WTC11 (cell line): ENCODE results near the gene ZFY. TPM values are rescaled to one million over a fixed set of nuclear protein-coding genes. Genes with fewer than 3 reads are reported as not detected.

ENCODE experiments used
- ATAC-seq: fragments of 200-7000 bp; cut with Tn5 transposase; 2 replicates; pipeline ENCODE4 v1.10.0; 2021; ENCODE audit warnings: mild to moderate bottlenecking, moderate library complexity
- CTCF ChIA-PET: fragments of 300-600 bp; sonication (Branson Sonifier 250); formaldehyde crosslinking; loops from one replicate; lab custom pipeline; 2021; ENCODE audit warnings: antibody characterized with exemption; lab: Charles Lee
- POLR2A ChIA-PET: fragments of 350-600 bp; sonication (Branson Sonifier 250); formaldehyde crosslinking; loops from one replicate; lab custom pipeline; 2021; ENCODE audit warnings: antibody characterized with exemption; lab: Charles Lee
- DNase-seq: peaks from one replicate; pipeline ENCODE4 v3.0.0; 2021; ENCODE audit warnings: low spot score
- H3K27ac Mint-ChIP-seq: 2 replicates; pipeline ENCODE4 v1.8.0; 2021; ENCODE audit warnings: mixed read lengths
- H3K27me3 Mint-ChIP-seq: 2 replicates; pipeline ENCODE4 v1.8.0; 2021; ENCODE audit warnings: low read depth, mild to moderate bottlenecking, moderate library complexity, mixed read lengths
- H3K36me3 Mint-ChIP-seq: 2 replicates; pipeline ENCODE4 v1.8.0; 2021; ENCODE audit warnings: mixed read lengths
- H3K4me1 Mint-ChIP-seq: 2 replicates; pipeline ENCODE4 v1.8.0; 2022; ENCODE audit warnings: mixed read lengths
- H3K4me3 Mint-ChIP-seq: 2 replicates; pipeline ENCODE4 v1.8.0; 2021; ENCODE audit warnings: mild to moderate bottlenecking, moderate library complexity, mixed read lengths
- H3K9me3 Mint-ChIP-seq: 2 replicates; pipeline ENCODE4 v1.8.0; 2021; ENCODE audit warnings: mixed read lengths
- ATF3 ChIP-seq: sonication (generic); formaldehyde crosslinking; conservative IDR thresholded peaks from 2 replicates; pipeline ENCODE4 v1.8.1; 2022; ENCODE audit warnings: mild to moderate bottlenecking, missing genetic modification reagents
- ATF6 ChIP-seq: sonication (generic); formaldehyde crosslinking; IDR thresholded peaks from 2 replicates; pipeline ENCODE4 v1.8.1; 2023; ENCODE audit warnings: mild to moderate bottlenecking, missing genetic modification reagents
- E2F5 ChIP-seq: sonication (generic); formaldehyde crosslinking; IDR thresholded peaks from 2 replicates; pipeline ENCODE4 v1.8.1; 2022; ENCODE audit warnings: mild to moderate bottlenecking, moderate library complexity, missing genetic modification reagents
- ELF4 ChIP-seq: sonication (generic); formaldehyde crosslinking; IDR thresholded peaks from 2 replicates; pipeline ENCODE4 v1.8.1; 2022; ENCODE audit warnings: low read depth, mild to moderate bottlenecking, moderate library complexity, missing genetic modification reagents
- HMGA2 ChIP-seq: fragments of 250-450 bp; sonication (Bioruptor Pico); IDR thresholded peaks from 2 replicates; pipeline ENCODE4 v1.4.0; 2021; ENCODE audit warnings: mild to moderate bottlenecking, moderate library complexity
- HMGXB4 ChIP-seq: sonication (generic); formaldehyde crosslinking; IDR thresholded peaks from 2 replicates; pipeline ENCODE4 v1.8.1; 2023; ENCODE audit warnings: mild to moderate bottlenecking, moderate library complexity, missing genetic modification reagents
- MAX ChIP-seq: sonication (generic); formaldehyde crosslinking; IDR thresholded peaks from 2 replicates; pipeline ENCODE4 v1.8.0; 2022; ENCODE audit warnings: mild to moderate bottlenecking, missing genetic modification reagents
- NFYB ChIP-seq: sonication (generic); formaldehyde crosslinking; conservative IDR thresholded peaks from 2 replicates; pipeline ENCODE4 v1.8.0; 2022; ENCODE audit warnings: low read depth, missing genetic modification reagents
- NR1H2 ChIP-seq: sonication (generic); formaldehyde crosslinking; IDR thresholded peaks from 2 replicates; pipeline ENCODE4 v1.9.0; 2021; ENCODE audit warnings: mild to moderate bottlenecking, moderate library complexity, missing genetic modification reagents
- NR3C1 ChIP-seq: sonication (generic); formaldehyde crosslinking; conservative IDR thresholded peaks from 2 replicates; pipeline ENCODE4 v1.8.1; 2023; ENCODE audit warnings: low read depth, mild to moderate bottlenecking, missing genetic modification reagents
- RELA ChIP-seq: sonication (generic); formaldehyde crosslinking; IDR thresholded peaks from 2 replicates; pipeline ENCODE4 v1.8.1; 2022; ENCODE audit warnings: missing genetic modification reagents, mild to moderate bottlenecking, borderline replicate concordance
- SMAD3 ChIP-seq: sonication (generic); formaldehyde crosslinking; IDR thresholded peaks from 2 replicates; pipeline ENCODE4 v1.8.0; 2022; ENCODE audit warnings: missing genetic modification reagents, mild to moderate bottlenecking, borderline replicate concordance
- SMAD4 ChIP-seq: sonication (generic); formaldehyde crosslinking; IDR thresholded peaks from 2 replicates; pipeline ENCODE4 v1.8.0; 2022; ENCODE audit warnings: mild to moderate bottlenecking, missing genetic modification reagents
- SOX15 ChIP-seq: fragments of 250-450 bp; sonication (Bioruptor Pico); IDR thresholded peaks from 2 replicates; pipeline ENCODE4 v1.9.0; 2021; ENCODE audit warnings: mild to moderate bottlenecking
- TEAD4 ChIP-seq: sonication (generic); formaldehyde crosslinking; IDR thresholded peaks from 2 replicates; pipeline ENCODE4 v1.8.0; 2022; ENCODE audit warnings: mild to moderate bottlenecking, missing genetic modification reagents
- ZBTB21 ChIP-seq: sonication (generic); formaldehyde crosslinking; IDR thresholded peaks from 2 replicates; pipeline ENCODE4 v1.8.1; 2023; ENCODE audit warnings: mild to moderate bottlenecking, missing genetic modification reagents, borderline replicate concordance
- ZNF121 ChIP-seq: sonication (generic); formaldehyde crosslinking; IDR thresholded peaks from 2 replicates; pipeline ENCODE4 v1.8.0; 2023; ENCODE audit warnings: missing genetic modification reagents
- ZNF219 ChIP-seq: sonication (generic); formaldehyde crosslinking; IDR thresholded peaks from 2 replicates; pipeline ENCODE4 v1.8.0; 2023; ENCODE audit warnings: missing genetic modification reagents, mild to moderate bottlenecking, borderline replicate concordance
- ZNF396 ChIP-seq: fragments of 250-450 bp; sonication (Bioruptor Pico); IDR thresholded peaks from 2 replicates; pipeline ENCODE4 v1.8.0; 2021; ENCODE audit warnings: mild to moderate bottlenecking, moderate library complexity, borderline replicate concordance
- ZNF416 ChIP-seq: fragments of 250-450 bp; sonication (Bioruptor Pico); IDR thresholded peaks from 2 replicates; pipeline ENCODE4 v1.9.0; 2021; ENCODE audit warnings: mild to moderate bottlenecking, inconsistent platforms
- ZNF423 ChIP-seq: fragments of 250-450 bp; sonication (Bioruptor Pico); IDR thresholded peaks from 2 replicates; pipeline ENCODE4 v2.1.2; 2022; ENCODE audit warnings: mild to moderate bottlenecking, moderate library complexity
- ZNF425 ChIP-seq: fragments of 250-450 bp; sonication (Bioruptor Pico); conservative IDR thresholded peaks from 2 replicates; pipeline ENCODE4 v1.9.0; 2021; ENCODE audit warnings: mild to moderate bottlenecking
- total RNA-seq: library from RNA; stranded (reverse); gene quantifications from 3 replicates; pipeline ENCODE4 v1.2.3, GENCODE V29; 2021

Gene ZFY
- total RNA-seq, 1 experiment from 2014 or later: 6.0 TPM

- TF ChIP-seq SMAD3 (no peak), SOX15 (CRISPR knock-in tag) (no peak), NR1H2 (CRISPR knock-in tag) (no peak), ZNF121 (CRISPR knock-in tag) (no peak), ELF4 (CRISPR knock-in tag) (no peak)
Observed at GRCh38 chrY:3002680-3003515, 67.7 kb downstream of the ZFY start (continued).

GRCh38 chrY:3003516-3003830 lies 68.3 kb downstream of the ZFY start:
- Mint-ChIP-seq H3K4me3 (peak overlapping the region; percentile 35), H3K4me1 (peaks cover 33% of the 10 kb centered on the region)

More at GRCh38 chrY:3003516-3003830, 68.3 kb downstream of the ZFY start:
- Mint-ChIP-seq H3K36me3 (no peaks in the 10 kb centered on the region), H3K27me3 (no peaks in the 10 kb centered on the region; the same call in 1 of the 2 replicates), H3K27ac (peak overlapping the region; percentile 86), H3K9me3 (peaks cover 5% of the 10 kb centered on the region; the same call in 1 of the 2 replicates)
- DNase-seq (no peak), ATAC-seq (no peak; the same call in 1 of the 2 replicates)
- ChIA-PET CTCF (no interaction called here), POLR2A (no interaction called here)
- TF ChIP-seq ZNF425 (CRISPR knock-in tag) (no peak), RELA (CRISPR knock-in tag) (no peak), TEAD4 (CRISPR knock-in tag) (no peak), E2F5 (CRISPR knock-in tag) (no peak), HMGA2 (no peak), ZNF396 (CRISPR knock-in tag) (no peak), MAX (CRISPR knock-in tag) (no peak), ZNF121 (CRISPR knock-in tag) (no peak), HMGXB4 (CRISPR knock-in tag) (no peak), ZNF219 (no peak), ATF3 (CRISPR knock-in tag) (no peak), ZNF423 (CRISPR knock-in tag) (no peak), NFYB (CRISPR knock-in tag) (no peak), NR3C1 (no peak), ATF6 (CRISPR knock-in tag) (no peak), ZBTB21 (CRISPR knock-in tag) (no peak), ZNF416 (no peak), SMAD4 (no peak)
